PC-3 (cell line): ENCODE measurements around the gene USH2A. TPM values are rescaled to one million over a fixed set of nuclear protein-coding genes. Genes with fewer than 3 reads are reported as not detected.

Experiments
- ATAC-seq: fragments of 200-7000 bp; cut with Tn5 transposase; 2 replicates; pipeline ENCODE4 v1.9.1; 2020; ENCODE audit warnings: mild to moderate bottlenecking, moderate library complexity
- BruUV-seq: library from RNA; stranded (reverse); fragments of 400-500 nt; replicated peaks from 2 replicates; lab custom pipeline; 2021; lab: Mats Ljungman, UMichigan
- CTCF ChIA-PET: fragments of 300-600 bp; sonication (Branson Sonifier 250); formaldehyde crosslinking; loops from one replicate; lab custom pipeline; 2022; ENCODE audit warnings: antibody characterized with exemption; lab: Charles Lee
- POLR2A ChIA-PET: fragments of 300-600 bp; sonication (Branson Sonifier 250); formaldehyde crosslinking; loops from one replicate; lab custom pipeline; 2022; ENCODE audit warnings: antibody characterized with exemption; ENCODE audit not compliant: unreplicated experiment; lab: Charles Lee
- DNase-seq: peaks from one replicate; pipeline ENCODE4 v3.0.0-alpha.2; 2015
- H2AFZ ChIP-seq: fragments of 300-600 bp; sonication (generic); 2 replicates; pipeline ENCODE4 v1.6.0; 2016; ENCODE audit warnings: antibody characterized with exemption, low read length
- H3F3A ChIP-seq: fragments of 300-600 bp; sonication (generic); one replicate; pipeline ENCODE4 v1.6.0; 2017; ENCODE audit warnings: antibody characterized with exemption, low read length, control low read depth, mild to moderate bottlenecking; ENCODE audit not compliant: unreplicated experiment
- H3K27ac ChIP-seq: fragments of 300-600 bp; sonication (generic); 2 replicates; pipeline ENCODE4 v1.5.1; 2016; ENCODE audit warnings: mild to moderate bottlenecking, low read length
- H3K27me3 ChIP-seq: fragments of 300-600 bp; sonication (generic); 2 replicates; pipeline ENCODE4 v1.6.1; 2016; ENCODE audit warnings: low read length, mixed read lengths
- H3K36me3 ChIP-seq: fragments of 300-600 bp; sonication (generic); 2 replicates; pipeline ENCODE4 v1.6.1; 2016; ENCODE audit warnings: low read depth, mixed run types, low read length, mixed read lengths
- H3K4me1 ChIP-seq: fragments of 300-600 bp; sonication (generic); 2 replicates; pipeline ENCODE4 v1.5.1; 2016; ENCODE audit warnings: low read length; ENCODE audit not compliant: insufficient read depth
- H3K4me2 ChIP-seq: fragments of 300-600 bp; sonication (generic); 2 replicates; pipeline ENCODE4 v1.6.0; 2016; ENCODE audit warnings: low read length
- H3K4me3 ChIP-seq: fragments of 300-600 bp; sonication (generic); 2 replicates; pipeline ENCODE4 v1.5.1; 2016; ENCODE audit warnings: mild to moderate bottlenecking, low read length, mixed read lengths
- H3K79me2 ChIP-seq: fragments of 300-600 bp; sonication (generic); 2 replicates; pipeline ENCODE4 v1.6.1; 2017; ENCODE audit warnings: low read length, mixed read lengths
- H3K9ac ChIP-seq: fragments of 300-600 bp; sonication (generic); 2 replicates; pipeline ENCODE4 v1.6.0; 2016; ENCODE audit warnings: mild to moderate bottlenecking, low read length
- H3K9me2 ChIP-seq: fragments of 300-600 bp; sonication (generic); replicated peaks from 2 replicates; pipeline ENCODE4 v1.6.1; 2016; ENCODE audit warnings: mixed run types, low read length, mixed read lengths
- H3K9me3 ChIP-seq: fragments of 300-600 bp; sonication (generic); 2 replicates; pipeline ENCODE4 v1.6.1; 2016; ENCODE audit warnings: low read length, mixed read lengths
- H4K20me1 ChIP-seq: fragments of 300-600 bp; sonication (generic); 2 replicates; pipeline ENCODE4 v1.6.1; 2016; ENCODE audit warnings: low read length, mixed read lengths
- CTCF ChIP-seq: fragments of 300-600 bp; sonication (generic); conservative IDR thresholded peaks from 2 replicates; pipeline ENCODE4 v1.5.1; 2017; ENCODE audit warnings: antibody characterized with exemption, low read depth, mild to moderate bottlenecking, low read length
- EZH2 ChIP-seq: fragments of 300-600 bp; sonication (generic); IDR thresholded peaks from one replicate; pipeline ENCODE4 v1.6.1; 2017; ENCODE audit warnings: antibody characterized with exemption, mild to moderate bottlenecking, low read length; ENCODE audit not compliant: unreplicated experiment
- EZH2phosphoT487 ChIP-seq: fragments of 300-600 bp; sonication (generic); IDR thresholded peaks from 2 replicates; pipeline ENCODE4 v1.6.1; 2018; ENCODE audit warnings: mild to moderate bottlenecking, antibody characterized with exemption, low read length, borderline replicate concordance
- intact Hi-C: fragments of 100-400 bp; cut with micrococcal nuclease; formaldehyde crosslinking; loops from 2 replicates; pipeline ENCODE4 v1.9.0; 2023
- total RNA-seq: library from RNA; depleted of rRNA; stranded (reverse); fragments of >200 nt; gene quantifications from 2 replicates; pipeline ENCODE4 v1.2.3, GENCODE V29; 2014

The USH2A gene
- total RNA-seq, 1 experiment from 2014 or later, result not detected

- Histone ChIP-seq H3K4me3 (no peak overlapping the region), H3K79me2 (no peaks in the 10 kb centered on the region), H3K4me2 (no peak overlapping the region), H4K20me1 (no peaks in the 10 kb centered on the region), H3K27me3 (peaks cover 44% of the 10 kb centered on the region), H2AFZ (no peak overlapping the region), H3K36me3 (no peaks in the 10 kb centered on the region), H3K9me2 (no peaks in the 10 kb centered on the region), H3K4me1 (no peaks in the 10 kb centered on the region), H3K27ac (no peak overlapping the region), H3K9ac (no peak overlapping the region), H3F3A (no peaks in the 10 kb centered on the region), H3K9me3 (no peaks in the 10 kb centered on the region)
- ChIA-PET POLR2A (no interaction called here), CTCF (no interaction called here)
- intact Hi-C loops, result no loop called here
- BruUV-seq, result no TSS peak
- ATAC-seq (no peak), DNase-seq (no peak)
- TF ChIP-seq CTCF (no peak), EZH2phosphoT487 (no peak), EZH2 (no peak)
Observed at GRCh38 chr1:215878843-215879242, 544.4 kb downstream of the USH2A start.

GRCh38 chr1:215878128-215878527, 545.1 kb downstream of the USH2A start:
- Histone ChIP-seq H2AFZ (no peak overlapping the region), H3F3A (no peaks in the 10 kb centered on the region), H3K79me2 (no peaks in the 10 kb centered on the region), H3K27me3 (peaks cover 47% of the 10 kb centered on the region), H3K9me2 (no peaks in the 10 kb centered on the region), H3K4me1 (no peaks in the 10 kb centered on the region), H3K9ac (no peak overlapping the region), H3K9me3 (no peaks in the 10 kb centered on the region), H3K4me2 (no peak overlapping the region), H3K4me3 (no peak overlapping the region), H3K27ac (no peak overlapping the region), H3K36me3 (no peaks in the 10 kb centered on the region), H4K20me1 (no peaks in the 10 kb centered on the region)
- BruUV-seq, result no TSS peak
- intact Hi-C loops, result no loop called here
- ChIA-PET POLR2A (no interaction called here), CTCF (no interaction called here)
- ATAC-seq (no peak), DNase-seq (no peak)
- TF ChIP-seq CTCF (no peak), EZH2 (no peak), EZH2phosphoT487 (no peak)

DNA sequence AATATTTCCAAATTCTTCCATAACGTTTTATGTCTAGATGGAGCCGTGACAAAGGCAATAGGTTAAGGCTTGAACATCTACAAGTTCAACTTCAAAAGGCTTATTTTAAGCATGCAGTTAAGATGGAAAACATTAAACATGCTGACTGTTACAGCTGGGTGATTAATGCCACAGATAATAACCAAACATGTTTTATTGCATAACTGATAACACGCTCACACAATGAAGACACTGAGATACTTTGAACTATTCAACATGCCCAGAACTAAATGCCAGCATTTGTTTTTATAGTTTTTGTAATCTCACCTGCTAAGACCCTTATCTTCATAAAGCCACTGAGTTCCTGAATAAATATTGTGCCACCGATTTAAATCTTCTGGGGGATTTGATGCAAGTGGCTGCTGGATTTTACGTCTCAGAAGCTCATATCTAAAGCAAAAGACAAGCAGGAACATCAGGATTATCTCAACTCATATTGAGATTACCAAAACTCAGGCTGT, 545.7 kb downstream of the USH2A start:
- no peaks in the 10 kb centered on the region for H3K9me3 ChIP-seq
- H3K36me3 ChIP-seq, result no peaks in the 10 kb centered on the region
- ATAC-seq, result no peak
- H3K9ac ChIP-seq, result no peak overlapping the region
- H3K4me2 ChIP-seq, result no peak overlapping the region
- H3K79me2 ChIP-seq, result no peaks in the 10 kb centered on the region
- peaks cover 53% of the 10 kb centered on the region for H3K27me3 ChIP-seq
- TF ChIP-seq EZH2phosphoT487, result no peak
- TF ChIP-seq EZH2, result no peak
- TF ChIP-seq CTCF, result no peak
- H3K27ac ChIP-seq, result no peak overlapping the region
- no peaks in the 10 kb centered on the region for H3F3A ChIP-seq
- H2AFZ ChIP-seq, result no peak overlapping the region
- no peaks in the 10 kb centered on the region for H3K9me2 ChIP-seq
- CTCF ChIA-PET, result no interaction called here
- no peaks in the 10 kb centered on the region for H3K4me1 ChIP-seq
- H3K4me3 ChIP-seq, result no peak overlapping the region
- H4K20me1 ChIP-seq, result no peaks in the 10 kb centered on the region
- no TSS peak for BruUV-seq
- POLR2A ChIA-PET, result no interaction called here
- intact Hi-C loops, result no loop called here
- no peak for DNase-seq
